Measurements from ENCODE around the gene PPARG. TPM values are rescaled to one million over a fixed set of nuclear protein-coding genes. Genes with fewer than 3 reads are reported as not detected.
A peak's percentile ranks its signal among the peaks of the same experiment; 100 is the strongest.
"Not testable (repeated sequence)": the region's sequence is repeated elsewhere in the genome, so short reads cannot be mapped to it uniquely, and the experiment has no call there.

The PPARG gene
- total and polyA plus RNA-seq, 2 donors = 18.6 to 62.9 TPM

- peak overlapping the region; percentile 44 for H3K27ac ChIP-seq (ENCODE audit: low read depth)
- no peaks in the 10 kb centered on the region for H3K36me3 ChIP-seq (ENCODE audit: insufficient read depth)
- 60% methylated on average over 5 of the region's 5 CpGs for WGBS
- no peak overlapping the region for H3K4me3 ChIP-seq (ENCODE audit: low read depth, low read length)
- no peak for DNase-seq (ENCODE audit: extremely low spot score)
- H3K4me1 ChIP-seq (ENCODE audit: insufficient read depth) = peaks cover 4% of the 10 kb centered on the region
Observed at GRCh38 chr3:12476238-12476897, 187.5 kb downstream of the PPARG start.

- H3K4me1 ChIP-seq (ENCODE audit: insufficient read depth) = peaks cover 4% of the 10 kb centered on the region
- WGBS = 91% methylated on average over 5 of the region's 5 CpGs
- no peaks in the 10 kb centered on the region for H3K36me3 ChIP-seq (ENCODE audit: insufficient read depth)
- no peak overlapping the region for H3K4me3 ChIP-seq (ENCODE audit: low read depth, low read length)
- H3K27ac ChIP-seq (ENCODE audit: low read depth) = no peak overlapping the region
- no peak for DNase-seq (ENCODE audit: extremely low spot score)
Observed at GRCh38 chr3:12477256-12477655, 188.4 kb downstream of the PPARG start.

- H3K4me3 ChIP-seq (ENCODE audit: low read depth, low read length) = no peak overlapping the region
- 78% methylated on average over 5 of the region's 5 CpGs for WGBS
- DNase-seq (ENCODE audit: extremely low spot score) = no peak
- H3K4me1 ChIP-seq (ENCODE audit: insufficient read depth) = peaks cover 4% of the 10 kb centered on the region
- no peaks in the 10 kb centered on the region for H3K36me3 ChIP-seq (ENCODE audit: insufficient read depth)
- H3K27ac ChIP-seq (ENCODE audit: low read depth) = no peak overlapping the region
Observed at GRCh38 chr3:12478326-12478725, 189.5 kb downstream of the PPARG start.

DNA sequence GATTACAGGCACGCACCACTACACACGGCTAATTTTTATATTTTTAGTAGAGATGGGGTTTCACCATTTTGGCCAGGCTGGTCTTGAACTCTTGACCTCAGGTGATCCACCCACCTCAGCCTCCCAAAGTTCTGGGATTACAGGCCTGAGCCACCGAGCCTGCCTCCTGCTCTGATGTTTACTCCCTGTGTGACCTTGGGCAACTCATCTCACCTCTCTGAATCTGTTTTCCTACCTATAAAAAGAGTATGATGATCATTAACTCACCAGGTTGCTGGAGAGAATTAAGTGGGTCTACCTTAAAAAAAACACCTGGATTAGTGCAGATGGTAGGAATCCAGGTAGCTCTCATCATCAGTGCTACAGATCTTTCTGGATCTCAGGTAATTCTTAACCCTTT, 190.3 kb downstream of the PPARG start:
- H3K36me3 ChIP-seq (ENCODE audit: insufficient read depth); H3K27ac ChIP-seq (ENCODE audit: low read depth); H3K4me3 ChIP-seq (ENCODE audit: low read depth, low read length); DNase-seq (ENCODE audit: extremely low spot score); H3K4me1 ChIP-seq (ENCODE audit: insufficient read depth): not testable (repeated sequence)
- WGBS = 81% methylated on average over 3 of the region's 3 CpGs

DNA sequence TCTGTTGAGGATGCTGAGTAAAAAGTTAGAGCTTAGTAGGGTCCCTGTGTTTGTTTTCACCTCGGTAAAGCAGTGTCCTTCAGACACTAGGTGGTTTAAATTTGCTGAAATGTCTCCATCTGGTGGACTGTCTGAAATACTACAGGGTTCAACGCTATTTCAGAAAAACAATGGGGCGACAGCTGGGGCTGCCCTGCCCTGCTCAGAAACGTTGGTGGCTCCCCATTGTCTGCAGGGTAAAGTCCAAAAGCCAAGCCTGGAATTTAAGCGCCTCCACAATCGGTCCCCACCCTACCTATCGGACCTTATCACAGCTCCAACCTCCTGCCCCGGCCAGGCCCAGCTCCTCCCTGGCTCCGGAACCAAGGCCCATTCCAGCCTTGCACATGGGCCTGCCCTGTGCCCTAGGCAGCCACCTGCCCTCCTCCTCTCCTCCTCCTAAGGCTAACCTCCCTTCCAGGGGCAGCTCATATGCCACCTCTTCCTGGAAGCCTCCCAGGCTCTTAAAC, 191.1 kb downstream of the PPARG start:
- H3K27ac ChIP-seq (ENCODE audit: low read depth) = no peak overlapping the region
- no peak overlapping the region for H3K4me3 ChIP-seq (ENCODE audit: low read depth, low read length)
- no peaks in the 10 kb centered on the region for H3K36me3 ChIP-seq (ENCODE audit: insufficient read depth)
- peaks cover 4% of the 10 kb centered on the region for H3K4me1 ChIP-seq (ENCODE audit: insufficient read depth)
- DNase-seq (ENCODE audit: extremely low spot score) = no peak
- WGBS = 20% methylated on average over 9 of the region's 9 CpGs

GRCh38 chr3:12483410-12483809, 194.5 kb downstream of the PPARG start:
- DNase-seq (ENCODE audit: extremely low spot score) = no peak
- no peaks in the 10 kb centered on the region for H3K36me3 ChIP-seq (ENCODE audit: insufficient read depth)
- 11% methylated on average over 1 of the region's 1 CpG for WGBS
- peaks cover 3% of the 10 kb centered on the region for H3K4me1 ChIP-seq (ENCODE audit: insufficient read depth)
- H3K27ac ChIP-seq (ENCODE audit: low read depth) = no peak overlapping the region
- no peak overlapping the region for H3K4me3 ChIP-seq (ENCODE audit: low read depth, low read length)

DNA sequence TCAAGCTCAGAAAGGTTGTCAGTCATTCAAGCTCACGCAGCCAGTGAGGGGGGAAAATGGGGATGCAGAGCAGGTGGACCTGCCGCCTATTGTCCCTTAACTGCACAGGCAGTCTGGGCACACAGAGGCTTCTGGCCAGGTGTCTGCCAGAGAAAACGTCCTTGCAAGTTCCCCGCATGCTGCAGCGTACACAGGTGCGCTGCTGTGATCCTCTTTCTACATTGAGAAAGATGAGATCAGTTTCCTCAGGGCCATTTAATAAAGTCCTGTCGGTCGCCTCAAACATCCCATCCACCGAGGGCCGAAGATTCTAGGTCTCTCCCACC, 195.0 kb downstream of the PPARG start:
- DNase-seq (ENCODE audit: extremely low spot score) = no peak
- Histone ChIP-seq H3K27ac (ENCODE audit: low read depth) (no peak overlapping the region), H3K4me3 (ENCODE audit: low read depth, low read length) (peak overlapping the region; percentile 69), H3K36me3 (ENCODE audit: insufficient read depth) (no peaks in the 10 kb centered on the region), H3K4me1 (ENCODE audit: insufficient read depth) (peaks cover 3% of the 10 kb centered on the region)
- 3% methylated on average over 10 of the region's 10 CpGs for WGBS

Small RNA genes within 50 kb of the gene (small RNA-seq; reads per million reads assigned to genes)
- not detected for gene AC091492.1

Other genes with a start within 250 kb of the PPARG start
- 1.3 TPM for gene TIMP4, start 130.2 kb upstream of the PPARG start, total RNA-seq
- gene TIMP4, start 130.2 kb upstream of the PPARG start, polyA plus RNA-seq = 25.1 TPM
- 35.2 TPM for gene TSEN2, start 195.4 kb downstream of the PPARG start, total RNA-seq
- 16.4 TPM for gene TSEN2, start 195.4 kb downstream of the PPARG start, polyA plus RNA-seq

Measured in urinary bladder (tissue), 4 donors.